K562 (cell line): ENCODE results near the gene SNRNP48. TPM values are rescaled to one million over a fixed set of nuclear protein-coding genes. Genes with fewer than 3 reads are reported as not detected.

Experiments used
- BMI1 ChIP-seq: fragments of 150-350 bp; IDR thresholded peaks from 2 replicates; pipeline ENCODE4 v1.6.1; 2014; ENCODE audit warnings: low read length
- CBX2 ChIP-seq: fragments of 200-600 bp; sonication (generic); IDR thresholded peaks from one replicate; pipeline ENCODE4 v1.6.1; 2012; ENCODE audit warnings: mild to moderate bottlenecking, low read length, inconsistent platforms; ENCODE audit not compliant: insufficient read depth, poor library complexity, severe bottlenecking
- EWSR1 ChIP-seq: fragments of 450-650 bp; IDR thresholded peaks from 2 replicates; pipeline ENCODE4 v1.6.1; 2018; ENCODE audit warnings: borderline replicate concordance, mild to moderate bottlenecking, low read depth, moderate library complexity; ENCODE audit not compliant: partially characterized antibody
- HDAC6 ChIP-seq: IDR thresholded peaks from 2 replicates; pipeline ENCODE4 v1.6.1; 2012; ENCODE audit warnings: low read depth, mild to moderate bottlenecking, control low read depth, inconsistent platforms, low read length, moderate library complexity
- NFATC3 ChIP-seq: fragments of 450-650 bp; IDR thresholded peaks from 2 replicates; pipeline ENCODE4 v1.6.1; 2017; ENCODE audit warnings: mild to moderate bottlenecking
- SMAD3 ChIP-seq: fragments of 450-650 bp; formaldehyde crosslinking; conservative IDR thresholded peaks from 2 replicates; pipeline ENCODE4 v1.4.0; 2020; ENCODE audit warnings: mild to moderate bottlenecking
- SMARCE1 ChIP-seq: fragments of 450-650 bp; IDR thresholded peaks from 2 replicates; pipeline ENCODE4 v1.7.1; 2016; ENCODE audit warnings: mild to moderate bottlenecking
- STAT5A ChIP-seq: IDR thresholded peaks from 2 replicates; pipeline ENCODE4 v1.6.1; 2012; ENCODE audit warnings: low read length, inconsistent platforms, borderline replicate concordance
- ZNF668 ChIP-seq: fragments of 250-450 bp; sonication (Bioruptor Pico); IDR thresholded peaks from 2 replicates; pipeline ENCODE4 v1.8.0; 2022; ENCODE audit warnings: mild to moderate bottlenecking, inconsistent platforms
- polyA plus RNA-seq, 8 experiments: library from polyadenylated mRNA; depleted of rRNA in 4 of 8; stranded (reverse) in 5 of 8; unstranded in 3 of 8; fragments of >200 nt; fragmentation: Nextera tagmentation in 2 of 8; fragmentation: Illumina TruSeq in 1 of 8; extraction: Ambion mirVana in 2 of 8; extraction: Trizol in 1 of 8; gene quantifications; 2 replicates each; pipeline versions ENCODE4 v1.2.1 to v1.2.3, GENCODE V29; 2011 to 2014; ENCODE audit warnings: inconsistent platforms in 1 of 8, missing spikeins in 1 of 8
- total RNA-seq, 7 experiments: library from RNA; depleted of rRNA in 6 of 7; stranded (reverse); fragments of >200 nt in 6 of 7; fragmentation: Illumina TruSeq in 2 of 7; extraction: Trizol in 2 of 7; gene quantifications; 2 replicates each; pipeline versions ENCODE4 v1.2.1 to v1.2.3, GENCODE V29; 2011 to 2021; ENCODE audit warnings: low replicate concordance in 1 of 7
- TF ChIP-seq, protein P1 (sequence below), 2 experiments: fragments of 450-650 bp in 1 of 2; IDR thresholded peaks; 2 replicates each; pipeline ENCODE4 v1.6.1; 2011 to 2017; ENCODE audit warnings: low read depth in 2 of 2, antibody characterized with exemption in 1 of 2, borderline replicate concordance in 1 of 2, low read length in 1 of 2, mild to moderate bottlenecking in 1 of 2, mixed read lengths in 1 of 2; ENCODE audit not compliant: control insufficient read depth in 1 of 2

The SNRNP48 gene
- total and polyA plus RNA-seq, 9 of the 15 experiments (the other 6 are each of a cell fraction or from before 2014, with no cell fraction given) = 6.2 to 32.9 (median 18.6) TPM

GRCh38 chr6:7546020-7546369 is 44.0 kb upstream of the SNRNP48 start (continued):
- TF ChIP-seq, protein P1, sequence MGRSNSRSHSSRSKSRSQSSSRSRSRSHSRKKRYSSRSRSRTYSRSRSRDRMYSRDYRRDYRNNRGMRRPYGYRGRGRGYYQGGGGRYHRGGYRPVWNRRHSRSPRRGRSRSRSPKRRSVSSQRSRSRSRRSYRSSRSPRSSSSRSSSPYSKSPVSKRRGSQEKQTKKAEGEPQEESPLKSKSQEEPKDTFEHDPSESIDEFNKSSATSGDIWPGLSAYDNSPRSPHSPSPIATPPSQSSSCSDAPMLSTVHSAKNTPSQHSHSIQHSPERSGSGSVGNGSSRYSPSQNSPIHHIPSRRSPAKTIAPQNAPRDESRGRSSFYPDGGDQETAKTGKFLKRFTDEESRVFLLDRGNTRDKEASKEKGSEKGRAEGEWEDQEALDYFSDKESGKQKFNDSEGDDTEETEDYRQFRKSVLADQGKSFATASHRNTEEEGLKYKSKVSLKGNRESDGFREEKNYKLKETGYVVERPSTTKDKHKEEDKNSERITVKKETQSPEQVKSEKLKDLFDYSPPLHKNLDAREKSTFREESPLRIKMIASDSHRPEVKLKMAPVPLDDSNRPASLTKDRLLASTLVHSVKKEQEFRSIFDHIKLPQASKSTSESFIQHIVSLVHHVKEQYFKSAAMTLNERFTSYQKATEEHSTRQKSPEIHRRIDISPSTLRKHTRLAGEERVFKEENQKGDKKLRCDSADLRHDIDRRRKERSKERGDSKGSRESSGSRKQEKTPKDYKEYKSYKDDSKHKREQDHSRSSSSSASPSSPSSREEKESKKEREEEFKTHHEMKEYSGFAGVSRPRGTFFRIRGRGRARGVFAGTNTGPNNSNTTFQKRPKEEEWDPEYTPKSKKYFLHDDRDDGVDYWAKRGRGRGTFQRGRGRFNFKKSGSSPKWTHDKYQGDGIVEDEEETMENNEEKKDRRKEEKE (IDR thresholded peaks at IDR 0.05; ENCODE audit: borderline replicate concordance in 1 of 2, control insufficient read depth in 1 of 2, low read depth in 2 of 2, low read length in 1 of 2) = no peak
- TF ChIP-seq EWSR1 (no peak), NFATC3 (no peak), SMARCE1 (no peak), ZNF668 (CRISPR knock-in tag) (no peak), STAT5A (no peak), BMI1 (no peak), CBX2 (no peak), SMAD3 (no peak), HDAC6 (no peak)
